Spleen (tissue), 11 donors: Measurements from ENCODE around the gene CALHM2. TPM values are rescaled to one million over a fixed set of nuclear protein-coding genes. Genes with fewer than 3 reads are reported as not detected.
"Not testable (repeated sequence)": the region's sequence is repeated elsewhere in the genome, so short reads cannot be mapped to it uniquely, and the experiment has no call there.

ENCODE experiments used
- DNase-seq: peaks from one replicate; pipeline ENCODE4 v3.0.0-alpha.2; 2020
- H3K27ac ChIP-seq, 8 donors: fragments of 200-600 bp; sonication (generic) in 7 of 8; 1 replicate in 4 of 8; 2 replicates in 4 of 8; pipeline versions ENCODE4 v1.5.0 to v1.8.0; 2016 to 2021; ENCODE audit warnings: inconsistent platforms in 4 of 8, mild to moderate bottlenecking in 4 of 8, moderate library complexity in 1 of 8
- H3K27me3 ChIP-seq, 7 donors: fragments of 200-600 bp; sonication (generic) in 6 of 7; replicated peaks in 1 of 7; 1 replicate in 4 of 7; 2 replicates in 3 of 7; pipeline versions ENCODE4 v1.5.0 to v1.8.0; 2016 to 2021; ENCODE audit warnings: inconsistent platforms in 3 of 7, mild to moderate bottlenecking in 1 of 7
- H3K36me3 ChIP-seq, 6 donors: fragments of 200-600 bp; sonication (generic) in 5 of 6; 1 replicate in 4 of 6; 2 replicates in 2 of 6; pipeline versions ENCODE4 v1.5.0 to v1.8.0; 2016 to 2021; ENCODE audit warnings: inconsistent platforms in 2 of 6
- H3K4me1 ChIP-seq, 6 donors: fragments of 200-600 bp; sonication (generic) in 5 of 6; 1 replicate in 3 of 6; 2 replicates in 3 of 6; pipeline versions ENCODE4 v1.5.0 to v1.8.0; 2016 to 2021; ENCODE audit warnings: inconsistent platforms in 3 of 6
- H3K4me3 ChIP-seq, 8 donors: fragments of 200-600 bp; sonication (generic) in 7 of 8; 1 replicate in 4 of 8; 2 replicates in 4 of 8; pipeline versions ENCODE4 v1.5.0 to v1.8.0; 2016 to 2021; ENCODE audit warnings: inconsistent platforms in 4 of 8, mild to moderate bottlenecking in 4 of 8, moderate library complexity in 2 of 8
- H3K9me3 ChIP-seq, 8 donors: fragments of 200-600 bp; sonication (generic) in 7 of 8; 1 replicate in 4 of 8; 2 replicates in 4 of 8; pipeline versions ENCODE4 v1.5.0 to v1.8.0; 2016 to 2021; ENCODE audit warnings: inconsistent platforms in 4 of 8
- POLR2A ChIP-seq, 3 donors: fragments of 450-650 bp; IDR thresholded peaks; one replicate each; pipeline ENCODE4 v1.5.1; 2017; ENCODE audit warnings: antibody characterized with exemption in 3 of 3, mild to moderate bottlenecking in 1 of 3
- POLR2AphosphoS5 ChIP-seq, 3 donors: sonication (generic); formaldehyde crosslinking; IDR thresholded peaks; one replicate each; pipeline ENCODE4 v1.5.1; 2017; ENCODE audit warnings: antibody characterized with exemption in 3 of 3
- WGBS, 5 donors: extraction: QIAGEN DNeasy Blood & Tissue Kit in 3 of 5; methylation state at CpG; one replicate each; pipeline versions ENCODE4 v1.1.5 to v1.1.7; 2013 to 2018; 5-methylcytosine and 5-hydroxymethylcytosine counted together
- intact Hi-C: fragments of 100-400 bp; cut with DNase I; formaldehyde crosslinking; loops from one replicate; pipeline ENCODE4 v1.15.0; 2023; ENCODE audit warnings: low total_unique reads
- polyA plus RNA-seq, 3 donors: library from polyadenylated mRNA; stranded (reverse); fragments of 200-250 nt; gene quantifications; one replicate each; pipeline ENCODE4 v1.2.1, GENCODE V29; 2013
- total RNA-seq, 7 donors: library from RNA; depleted of rRNA in 3 of 7; stranded (reverse); fragments of >200 nt in 3 of 7; fragmentation: NEBNext Ultra II Directional in 4 of 7; extraction: Animal tissue kit (Norgen Biotek cat#: 25700) in 4 of 7; gene quantifications; one replicate each; pipeline versions ENCODE4 v1.1.0 to v1.2.1, GENCODE V29; 2016 to 2021
- TF ChIP-seq, protein P1 (sequence below), 11 experiments: fragments of 200-600 bp in 7 of 11; fragments of 450-650 bp in 4 of 11; sonication (generic) in 4 of 11; IDR thresholded peaks in 8 of 11; conservative IDR thresholded peaks in 3 of 11; 1 replicate in 7 of 11; 2 replicates in 4 of 11; pipeline versions ENCODE4 v1.4.0 to v1.8.0; 2016 to 2021; ENCODE audit warnings: antibody characterized with exemption in 11 of 11, inconsistent platforms in 4 of 11, mild to moderate bottlenecking in 1 of 11
- donor health status: healthy with polysubstance abuse.
- donor health status: DM: no; HTN: no; CAD: no; lungs with moderate emphysema.
- donor health status: DM: no; HTN: no; CAD: no.
- donor health status: Bipolar disorder and iron deficiency.
- donor health status: healthy.
- donor health status: DM: no; HTN: no; CAD: no.
- donor health status: DM: yes; HTN: yes; CAD: no.

Gene CALHM2
- total and polyA plus RNA-seq, 10 donors, result 12.6 to 91.6 (median 52.4) TPM

GRCh38 chr10:103423748-103424147 is 28.4 kb downstream of the CALHM2 start:
- Histone ChIP-seq H3K36me3 (peaks cover 4 to 100% (median 85%) of the 10 kb centered on the region in 6 donors), H3K27ac (no peak overlapping the region), H3K27me3 (no peaks in the 10 kb centered on the region), H3K4me3 (no peak overlapping the region), H3K9me3 (no peaks in the 10 kb centered on the region), H3K4me1 (peaks cover 0 to 4% (median under 1%) of the 10 kb centered on the region in 6 donors)
- DNase-seq, result no peak
- intact Hi-C loops, result loop anchor here (2.0 kb wide), 1 partner anchor 57 kb away; no protein-coding TSS in a partner anchor
- TF ChIP-seq, protein P1, sequence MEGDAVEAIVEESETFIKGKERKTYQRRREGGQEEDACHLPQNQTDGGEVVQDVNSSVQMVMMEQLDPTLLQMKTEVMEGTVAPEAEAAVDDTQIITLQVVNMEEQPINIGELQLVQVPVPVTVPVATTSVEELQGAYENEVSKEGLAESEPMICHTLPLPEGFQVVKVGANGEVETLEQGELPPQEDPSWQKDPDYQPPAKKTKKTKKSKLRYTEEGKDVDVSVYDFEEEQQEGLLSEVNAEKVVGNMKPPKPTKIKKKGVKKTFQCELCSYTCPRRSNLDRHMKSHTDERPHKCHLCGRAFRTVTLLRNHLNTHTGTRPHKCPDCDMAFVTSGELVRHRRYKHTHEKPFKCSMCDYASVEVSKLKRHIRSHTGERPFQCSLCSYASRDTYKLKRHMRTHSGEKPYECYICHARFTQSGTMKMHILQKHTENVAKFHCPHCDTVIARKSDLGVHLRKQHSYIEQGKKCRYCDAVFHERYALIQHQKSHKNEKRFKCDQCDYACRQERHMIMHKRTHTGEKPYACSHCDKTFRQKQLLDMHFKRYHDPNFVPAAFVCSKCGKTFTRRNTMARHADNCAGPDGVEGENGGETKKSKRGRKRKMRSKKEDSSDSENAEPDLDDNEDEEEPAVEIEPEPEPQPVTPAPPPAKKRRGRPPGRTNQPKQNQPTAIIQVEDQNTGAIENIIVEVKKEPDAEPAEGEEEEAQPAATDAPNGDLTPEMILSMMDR (IDR thresholded peaks at IDR 0.05 in 8 of 11, conservative IDR thresholded peaks at IDR 0.05 in 3 of 11), result no peak
- TF ChIP-seq POLR2A (IDR thresholded peaks at IDR 0.05) (no peak), POLR2AphosphoS5 (IDR thresholded peaks at IDR 0.05) (no peak)
- WGBS, 5 donors, result 86 to 96% (median 91%) methylated on average over 5 of the region's 5 CpGs

DNA sequence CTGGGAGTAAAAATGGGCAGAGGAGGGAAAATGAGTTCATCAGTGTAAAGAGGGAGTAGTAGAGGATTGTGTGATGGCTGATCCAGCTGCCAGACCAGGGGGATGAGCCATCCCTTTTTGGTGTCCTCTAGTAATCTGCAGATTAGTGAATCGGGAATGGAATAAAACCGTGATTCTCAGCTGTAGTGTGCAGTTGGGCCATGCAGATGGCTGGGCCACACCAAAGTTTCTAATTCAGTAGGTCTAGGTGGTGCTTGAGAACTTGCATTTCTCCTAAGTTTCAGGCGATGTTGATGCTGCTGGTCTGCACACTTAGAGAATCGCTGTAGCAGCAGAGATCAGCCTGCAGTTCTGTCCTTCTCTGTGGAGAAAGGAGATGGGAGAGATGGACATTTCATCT is 33.1 kb downstream of the CALHM2 start:
- Histone ChIP-seq H3K4me3 (no peak overlapping the region), H3K27me3 (no peaks in the 10 kb centered on the region), H3K27ac (no peak overlapping the region), H3K4me1 (no peaks in the 10 kb centered on the region), H3K36me3 (peaks cover 4 to 100% (median 96%) of the 10 kb centered on the region in 6 donors), H3K9me3 (no peaks in the 10 kb centered on the region)
- intact Hi-C loops, result loop anchor here (5.0 kb wide), 1 partner anchor 33 kb away; the partner anchor contains the start of gene CALHM2
- no peak for DNase-seq
- WGBS, 5 donors, result 93 to 96% (median 94%) methylated on average over 4 of the region's 4 CpGs
- TF ChIP-seq, protein P1 (IDR thresholded peaks at IDR 0.05 in 8 of 11, conservative IDR thresholded peaks at IDR 0.05 in 3 of 11), result no peak
- TF ChIP-seq POLR2A (IDR thresholded peaks at IDR 0.05) (no peak), POLR2AphosphoS5 (IDR thresholded peaks at IDR 0.05) (no peak)

GRCh38 chr10:103417601-103418000 is 34.6 kb downstream of the CALHM2 start:
- Histone ChIP-seq H3K27ac (no peak overlapping the region), H3K36me3 (peaks cover 2 to 100% (median 96%) of the 10 kb centered on the region in 6 donors), H3K4me1 (no peaks in the 10 kb centered on the region), H3K27me3 (no peaks in the 10 kb centered on the region), H3K9me3 (no peaks in the 10 kb centered on the region), H3K4me3 (no peak overlapping the region)
- DNase-seq, result no peak
- intact Hi-C loops, result loop anchor here (2.0 to 5.0 kb wide), 2 partner anchors 35 to 65 kb away; partner anchors contain the start of gene CALHM2
- TF ChIP-seq POLR2AphosphoS5 (IDR thresholded peaks at IDR 0.05), result no peak
- TF ChIP-seq, protein P1 (IDR thresholded peaks at IDR 0.05 in 8 of 11, conservative IDR thresholded peaks at IDR 0.05 in 3 of 11), result no peak
- TF ChIP-seq POLR2A (IDR thresholded peaks at IDR 0.05), result no peak
- 92 to 97% (median 94%) methylated on average over 5 of the region's 5 CpGs for WGBS, 5 donors

DNA sequence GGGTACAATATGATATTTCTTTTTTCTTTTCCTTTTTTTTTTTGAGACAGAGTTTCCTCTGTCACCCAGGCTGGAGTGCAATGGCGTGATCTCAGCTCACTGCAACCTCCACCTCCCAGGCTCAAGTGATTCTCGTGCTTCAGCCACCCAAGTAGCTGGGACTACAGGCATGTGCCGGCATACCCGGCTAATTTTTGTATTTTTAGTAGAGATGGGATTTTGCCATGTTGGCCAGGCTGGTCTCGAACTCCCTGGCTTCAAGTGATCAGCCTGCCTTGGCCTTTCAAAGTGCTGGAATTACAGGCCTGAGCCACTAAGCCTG is 35.1 kb downstream of the CALHM2 start:
- not testable (repeated sequence) for H3K27me3 ChIP-seq, H3K27ac ChIP-seq, H3K4me1 ChIP-seq, H3K4me3 ChIP-seq, H3K9me3 ChIP-seq, DNase-seq
- WGBS, 5 donors, result 85 to 97% (median 93%) methylated on average over 5 of the region's 5 CpGs
- intact Hi-C loops, result loop anchor here (2.0 to 5.0 kb wide), 2 partner anchors 35 to 66 kb away; partner anchors contain the start of gene CALHM2
- peaks cover 2 to 100% (median 96%) of the 10 kb centered on the region in 6 donors for H3K36me3 ChIP-seq
